Measurements from ENCODE around the gene RNPS1.
"Not testable (repeated sequence)": the region's sequence is repeated elsewhere in the genome, so short reads cannot be mapped to it uniquely, and the experiment has no call there.

RNPS1 gene

DNA sequence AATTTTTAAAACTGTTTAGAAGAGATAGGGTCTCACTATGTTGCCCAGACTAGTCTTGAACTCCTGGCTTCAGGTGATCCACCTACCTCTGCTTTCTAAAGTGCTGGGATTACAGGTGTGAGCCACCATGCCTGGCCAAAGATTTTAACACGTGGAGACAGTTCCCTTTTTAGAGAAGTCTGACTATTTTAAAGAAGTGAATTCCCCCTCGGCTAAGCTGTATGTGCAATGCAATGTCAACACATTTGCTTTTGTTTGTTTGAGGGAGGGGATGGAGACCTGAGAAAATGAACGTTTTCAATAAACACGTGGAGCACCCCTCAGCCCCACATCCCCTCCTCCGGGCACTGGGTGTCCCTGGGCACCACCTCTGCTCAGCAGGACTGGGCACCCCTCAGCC is 14.3 kb upstream of the RNPS1 start:
- no peak for DNase-seq

DNA sequence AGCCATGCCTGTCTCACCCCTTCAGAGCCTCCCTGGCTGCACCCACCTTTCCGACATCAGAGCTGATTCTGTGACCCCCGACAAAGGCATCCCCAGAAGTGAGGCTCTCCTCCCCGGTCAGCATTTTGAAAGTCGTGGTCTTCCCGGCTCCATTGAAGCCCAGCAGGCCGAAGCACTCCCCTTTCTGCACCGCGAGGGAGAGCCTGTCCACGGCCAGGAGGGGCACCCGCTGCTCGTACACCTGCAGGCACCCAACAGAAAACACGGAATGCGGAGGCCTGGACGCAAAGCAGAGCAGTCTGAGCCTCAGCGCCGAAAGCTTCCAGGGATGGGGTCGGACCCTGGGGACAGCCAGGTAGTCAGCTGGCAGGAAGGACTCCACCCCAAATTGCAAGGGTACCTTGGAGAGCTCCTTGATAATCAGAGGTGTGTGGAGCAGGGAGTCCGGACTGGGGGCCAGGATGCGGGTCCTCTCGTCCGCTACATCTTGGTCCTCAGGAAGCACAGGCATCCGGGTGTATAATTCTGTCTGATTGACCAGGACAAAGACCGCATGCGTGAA is 13.1 kb upstream of the RNPS1 start:
- no peak for DNase-seq

DNA sequence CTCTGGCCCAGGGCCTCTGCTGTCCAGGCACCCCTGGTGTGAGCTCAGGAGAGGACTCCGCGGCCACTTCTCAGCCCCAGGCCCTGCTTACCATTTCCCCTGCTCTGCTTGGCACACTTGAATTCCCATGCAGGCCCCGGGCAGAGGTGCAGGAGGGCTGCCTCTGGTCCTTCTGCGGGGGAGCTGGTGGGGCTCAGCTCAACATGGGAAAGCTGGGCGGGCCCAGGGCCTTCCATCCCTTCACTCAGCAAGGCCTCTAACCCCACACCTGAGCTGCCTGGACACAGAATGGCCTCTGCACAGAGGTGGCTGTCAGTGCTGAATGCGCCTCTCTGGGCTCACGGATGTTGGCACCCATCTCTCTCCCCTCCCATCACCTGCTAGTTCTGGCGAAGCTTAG is 12.5 kb upstream of the RNPS1 start:
- no peak for DNase-seq

DNA sequence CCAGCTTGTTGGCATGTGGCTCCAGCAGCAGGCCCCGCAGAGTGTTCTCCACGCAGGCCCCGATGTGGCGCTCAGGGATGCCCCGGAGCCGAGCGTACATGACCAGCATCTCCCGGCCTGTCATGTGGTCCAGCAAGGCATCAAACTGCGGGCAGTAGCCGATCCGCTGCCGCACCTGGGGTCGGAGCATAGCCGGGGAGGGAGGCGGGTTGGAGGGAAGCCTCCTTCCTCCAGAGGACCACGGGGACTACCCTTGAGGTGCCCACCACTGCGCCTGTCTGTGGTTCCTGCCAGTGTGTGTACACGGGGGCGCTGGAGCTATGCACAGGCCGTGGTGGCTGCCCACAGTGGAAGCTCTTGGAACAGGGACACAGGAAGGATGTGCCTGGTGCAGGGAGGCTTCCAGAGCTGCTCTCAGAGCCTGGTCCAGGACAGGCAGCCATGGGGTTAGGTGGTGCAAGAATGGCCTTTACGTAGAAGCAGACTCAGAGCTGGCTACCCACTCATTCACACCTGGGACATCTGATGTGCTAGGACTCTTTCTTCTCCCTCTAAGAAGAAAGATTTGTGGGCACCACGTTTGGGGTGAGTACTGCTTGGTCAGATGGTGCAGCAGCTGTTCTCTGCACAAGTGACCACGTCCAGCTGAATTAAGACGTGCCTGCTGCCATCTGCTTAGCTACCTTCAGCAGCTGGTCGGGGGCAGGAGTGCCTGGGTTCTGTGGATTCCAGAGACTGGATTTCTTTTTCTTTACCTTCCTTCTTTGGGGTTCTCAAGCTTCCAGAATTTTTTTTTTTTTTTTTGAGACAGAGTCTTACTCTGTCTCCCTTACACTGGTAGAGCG is 11.3 kb upstream of the RNPS1 start:
- DNase-seq: no peak

DNA sequence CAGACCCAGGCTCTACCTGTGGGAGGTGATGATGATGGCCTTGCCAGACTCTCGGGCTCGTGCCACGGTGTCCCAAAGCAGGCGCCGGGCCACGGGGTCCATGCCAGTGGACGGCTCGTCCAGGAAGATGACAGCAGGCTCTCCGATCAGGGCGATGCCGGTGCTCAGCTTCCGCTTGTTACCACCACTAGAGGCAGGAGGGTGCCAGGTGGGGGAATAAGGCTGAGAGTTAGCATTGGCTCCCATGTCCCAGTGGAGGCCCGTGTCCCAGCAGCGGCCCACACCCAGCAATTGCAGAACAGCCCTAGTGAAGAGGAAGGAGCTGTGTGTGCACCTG is 10.3 kb upstream of the RNPS1 start:
- DNase-seq: no peak

DNA sequence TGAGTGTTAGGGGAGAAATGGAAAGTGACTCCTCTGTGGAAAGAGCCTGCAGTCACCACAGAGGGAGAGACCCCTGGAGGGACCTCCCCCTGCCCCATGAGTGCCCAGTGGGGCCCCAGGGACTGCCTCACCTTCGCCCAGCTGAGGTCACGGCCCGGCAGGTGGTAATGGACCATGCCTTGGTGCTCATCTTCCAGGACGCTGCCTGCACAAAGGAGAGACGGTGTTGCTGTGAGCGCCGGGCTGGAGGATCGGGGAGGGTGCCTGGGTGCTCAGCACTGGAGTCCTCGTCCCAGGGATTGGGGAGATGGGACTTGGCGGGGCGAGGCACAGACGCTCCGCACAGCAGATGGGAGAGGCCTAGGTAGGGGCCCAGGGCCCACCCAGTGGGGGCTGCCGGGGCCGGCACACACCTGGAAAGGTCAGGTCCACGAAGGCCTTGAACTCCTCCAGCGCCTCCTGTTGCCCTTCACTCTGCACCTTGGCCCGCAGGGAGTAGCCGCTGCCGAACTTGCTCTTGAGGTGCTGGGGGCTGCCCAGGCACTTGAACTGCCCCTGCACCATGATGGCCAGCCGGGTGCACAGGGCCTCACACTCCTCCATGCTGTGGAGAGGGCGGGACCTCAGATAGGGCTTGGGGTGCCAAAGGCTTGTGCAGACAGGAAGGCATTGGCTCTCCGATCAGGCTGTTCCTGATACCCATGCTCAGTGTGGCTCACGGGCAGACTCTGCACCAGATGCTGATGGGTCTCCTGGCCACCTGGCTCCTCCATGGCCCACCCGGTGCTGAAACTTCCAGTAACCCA is 9.7 kb upstream of the RNPS1 start:
- no peak for DNase-seq

DNA sequence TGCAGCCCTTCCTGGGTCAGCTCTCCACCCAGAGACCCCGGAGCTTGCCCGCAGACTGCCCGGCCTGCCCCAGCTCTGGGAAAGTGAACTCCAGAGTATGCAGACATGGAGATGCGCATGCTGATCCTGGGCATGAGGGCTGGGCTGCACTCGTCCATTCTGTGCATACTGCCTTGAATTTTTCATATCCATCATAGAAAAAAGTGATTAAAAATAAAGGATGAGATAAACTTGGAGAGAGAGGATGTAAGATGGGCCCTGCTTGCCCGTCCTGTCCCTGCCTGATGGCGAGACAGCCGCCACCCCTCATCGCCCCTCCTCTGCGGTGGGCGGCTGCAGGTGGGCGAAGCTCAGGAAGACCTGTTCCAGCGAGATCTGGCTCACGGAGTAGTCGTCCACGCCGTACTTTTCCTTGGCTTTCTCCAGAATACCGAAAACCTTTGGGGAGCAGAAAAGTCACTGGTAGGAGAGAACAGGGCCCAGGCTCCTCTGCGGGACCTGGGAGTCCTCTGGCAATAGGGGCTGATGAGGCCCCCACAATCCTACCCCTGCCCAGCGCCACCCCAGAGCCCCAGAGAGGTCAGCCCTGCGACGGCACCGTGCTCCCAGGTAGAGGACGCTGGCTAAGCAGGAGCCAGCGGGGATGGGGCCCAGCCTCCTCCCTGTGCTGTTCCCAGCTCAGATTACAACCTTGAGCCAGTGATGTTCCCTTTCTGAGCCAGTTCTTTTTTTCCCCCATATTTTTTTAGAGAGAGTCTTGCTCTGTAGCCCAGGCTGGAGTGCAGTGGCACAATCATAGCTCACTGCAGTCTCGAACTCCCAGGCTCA is 8.7 kb upstream of the RNPS1 start:
- no peak for DNase-seq

DNA sequence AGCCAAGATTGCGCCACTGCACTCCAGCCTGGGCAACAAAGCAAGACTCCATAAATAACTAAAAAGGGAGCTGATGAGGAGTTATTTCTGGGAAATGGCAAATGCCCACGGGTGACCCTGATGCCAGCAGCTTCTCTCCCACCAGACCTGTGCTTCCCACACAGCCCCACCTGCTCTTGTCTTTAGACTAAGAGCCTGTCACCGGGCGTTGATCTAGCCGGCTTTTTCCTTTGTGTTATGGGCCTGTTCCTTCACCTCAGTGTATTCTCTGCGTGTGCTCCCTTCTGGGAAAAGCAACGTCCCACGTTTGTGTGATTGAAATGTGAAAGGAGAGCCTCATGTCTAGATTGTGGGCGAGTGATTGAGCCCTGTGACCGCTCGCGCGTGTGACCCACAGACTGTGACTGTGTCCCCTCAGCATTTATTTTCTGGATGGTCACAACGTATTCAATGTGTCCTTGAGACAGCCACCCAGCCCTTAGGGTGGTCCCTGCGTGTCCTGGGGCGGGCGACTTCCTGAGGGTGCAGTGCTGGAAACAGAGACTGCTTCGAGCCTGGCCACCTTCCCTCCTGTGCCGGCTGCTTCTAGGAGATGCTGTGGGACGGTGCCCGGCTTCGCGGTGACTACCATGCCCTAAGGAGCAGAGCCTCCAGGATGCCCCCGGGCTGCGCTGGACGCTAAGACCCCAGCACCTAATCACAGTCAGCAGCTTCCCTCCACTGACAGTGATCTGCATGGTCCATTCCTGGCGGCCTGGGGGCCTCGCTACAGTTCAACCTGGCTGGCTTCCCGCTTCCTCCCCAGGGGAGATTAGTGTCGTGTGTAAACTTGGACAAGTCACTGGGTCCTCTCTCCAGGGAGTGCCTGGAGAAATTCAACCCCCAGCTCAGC is 7.8 kb upstream of the RNPS1 start:
- no peak for DNase-seq

DNA sequence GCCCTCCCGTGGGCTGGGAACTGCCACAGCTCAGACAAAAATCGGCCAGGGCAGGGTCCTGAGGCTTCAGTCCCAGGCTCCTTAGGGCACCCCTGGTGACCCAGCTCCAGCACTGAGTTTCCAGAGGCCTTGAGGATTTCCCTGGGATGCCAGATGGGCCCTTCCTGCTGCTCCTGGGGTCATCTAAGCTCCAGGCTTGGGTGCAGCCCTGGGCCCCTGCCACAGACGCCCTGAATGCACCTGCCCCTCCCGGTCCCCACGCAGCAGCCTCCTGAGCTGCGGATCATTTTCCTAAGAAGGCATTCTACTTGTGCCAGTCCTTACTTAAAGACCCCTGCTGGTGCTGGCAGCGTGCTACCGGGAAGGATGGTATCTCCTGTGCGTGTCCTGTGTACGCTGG is 6.0 kb upstream of the RNPS1 start:
- DNase-seq: no peak

DNA sequence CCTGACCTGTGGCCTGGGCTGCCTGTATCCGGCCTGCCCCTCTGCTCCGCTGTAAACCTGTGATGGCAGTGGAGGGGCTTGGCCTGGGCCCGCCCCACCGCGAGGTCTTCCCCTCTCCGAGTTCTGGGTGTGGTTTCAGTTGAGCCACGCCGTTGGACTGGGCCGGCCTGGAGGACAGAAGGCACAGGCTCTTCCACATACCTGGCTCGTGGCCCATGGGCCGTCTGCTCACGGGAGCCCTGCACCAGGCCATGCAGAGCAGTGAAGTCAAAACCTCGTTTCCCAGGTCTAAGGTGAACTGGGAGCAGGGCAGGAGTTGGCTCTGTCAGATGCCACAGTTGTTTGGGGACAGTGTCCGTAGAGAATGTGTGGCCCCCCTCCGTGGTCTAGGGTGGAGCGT is 5.6 kb upstream of the RNPS1 start:
- no peak for DNase-seq

DNA sequence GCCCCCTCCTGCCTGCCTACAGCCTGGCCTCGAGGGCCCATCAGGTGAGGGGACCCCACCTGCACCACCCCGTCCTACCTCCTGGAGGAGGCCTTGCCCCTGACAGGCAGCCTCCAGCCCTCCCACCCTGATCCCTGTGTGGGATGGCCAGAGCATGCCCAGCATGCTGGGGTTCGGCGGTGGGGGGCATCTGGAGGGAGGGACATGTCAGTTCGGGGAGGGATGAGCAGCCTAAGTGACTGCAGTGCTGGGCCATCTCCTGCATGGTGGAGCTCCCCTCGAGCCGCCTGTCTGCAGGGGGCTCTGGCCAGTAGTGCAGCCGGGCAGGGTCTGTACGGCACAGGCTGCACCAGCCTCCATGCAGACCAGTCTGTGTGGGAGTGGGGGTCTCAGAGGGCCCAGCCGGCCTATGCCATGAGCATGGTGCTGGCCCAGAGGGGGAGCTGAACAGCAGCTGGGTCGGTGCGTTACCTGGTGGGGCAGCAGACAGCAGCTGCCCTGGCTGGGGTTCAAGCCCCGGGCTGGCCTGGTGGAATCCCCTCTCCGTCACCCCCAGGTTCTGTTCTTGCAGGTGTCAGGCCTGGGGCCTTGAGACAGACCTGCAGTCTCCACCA is 4.0 kb upstream of the RNPS1 start:
- no peak for DNase-seq

DNA sequence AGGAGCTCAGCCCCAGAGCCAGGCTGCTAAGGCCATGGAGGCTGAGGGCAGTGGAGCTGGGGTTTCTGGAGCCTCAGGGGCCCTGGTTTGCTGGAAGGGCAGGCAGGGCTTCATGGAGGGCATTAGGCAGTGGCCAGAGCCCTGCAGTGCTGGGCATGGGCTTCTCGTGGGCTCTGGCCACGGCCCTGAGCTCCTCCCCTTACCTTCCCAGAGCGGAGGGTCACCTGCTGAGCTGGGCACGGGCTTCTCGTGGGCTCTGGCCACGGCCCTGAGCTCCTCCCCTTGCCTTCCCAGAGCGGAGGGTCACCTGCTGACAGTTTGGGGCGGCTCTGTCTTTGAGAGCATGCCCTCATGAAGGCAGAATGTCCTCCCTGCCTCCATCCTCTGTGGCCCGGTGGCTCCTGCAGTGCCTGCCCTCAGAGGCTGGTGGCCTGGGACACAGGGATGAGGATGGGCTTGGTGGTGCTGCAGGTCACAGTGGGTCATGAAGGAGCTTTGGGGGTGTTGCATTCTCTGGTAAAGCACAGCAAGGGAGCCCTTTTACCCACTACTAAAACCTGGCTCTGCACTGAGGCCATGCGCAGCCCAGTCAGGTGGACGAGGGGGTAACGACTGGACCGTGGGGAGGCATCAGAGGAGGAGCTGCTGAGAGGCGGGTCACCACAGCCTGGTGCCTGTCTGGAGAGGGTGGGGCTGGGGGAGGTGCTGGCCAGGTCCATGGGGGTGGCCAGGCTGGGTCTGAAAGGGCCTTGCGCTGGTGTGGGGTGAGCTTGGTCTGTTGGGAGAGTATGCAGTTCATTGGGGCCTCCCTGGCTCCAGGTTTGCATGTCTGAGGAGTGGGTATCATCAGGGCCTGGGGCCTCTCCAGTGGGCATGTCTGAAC is 2.9 kb upstream of the RNPS1 start:
- DNase-seq: no peak

DNA sequence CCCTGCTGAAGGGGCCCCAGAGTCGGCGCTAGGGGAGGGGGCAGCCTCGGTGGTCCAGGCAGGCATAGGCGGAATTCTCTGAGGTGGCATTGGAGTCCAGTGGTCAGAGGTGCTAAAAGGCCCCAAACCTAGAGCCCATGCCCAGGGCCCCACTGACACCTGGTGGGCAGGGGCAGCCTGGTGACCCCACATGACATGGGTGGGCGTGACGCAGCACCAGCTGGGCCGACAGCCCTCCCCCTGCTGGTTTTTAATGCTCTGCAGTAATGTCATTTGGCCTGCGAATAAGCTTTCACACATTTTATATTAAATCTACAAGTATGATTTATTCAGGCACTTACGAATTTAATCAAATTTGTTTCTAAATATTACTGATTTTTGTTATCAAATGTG is 2.1 kb upstream of the RNPS1 start:
- DNase-seq: no peak

DNA sequence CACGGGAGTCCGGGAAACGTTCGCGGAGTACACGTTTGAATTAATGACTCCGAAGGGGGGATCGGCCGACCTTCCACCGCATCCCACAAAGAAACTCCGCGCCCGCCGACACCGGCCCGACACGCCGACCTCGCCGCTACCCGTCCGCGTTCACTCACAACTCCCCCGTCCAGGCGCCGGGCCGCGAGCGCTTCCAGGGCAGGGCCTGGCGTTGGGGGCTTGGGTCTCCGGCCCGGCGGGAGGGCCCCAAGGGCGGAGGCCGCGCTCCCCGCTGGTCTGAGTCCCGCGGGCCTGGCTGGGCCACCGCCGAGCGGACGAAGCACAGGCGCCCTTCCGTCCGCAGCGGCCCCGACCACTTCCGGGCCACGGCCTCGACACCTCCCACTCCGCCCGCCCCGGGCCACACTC is 417 bp downstream of the RNPS1 start:
- not testable (repeated sequence) for DNase-seq

DNA sequence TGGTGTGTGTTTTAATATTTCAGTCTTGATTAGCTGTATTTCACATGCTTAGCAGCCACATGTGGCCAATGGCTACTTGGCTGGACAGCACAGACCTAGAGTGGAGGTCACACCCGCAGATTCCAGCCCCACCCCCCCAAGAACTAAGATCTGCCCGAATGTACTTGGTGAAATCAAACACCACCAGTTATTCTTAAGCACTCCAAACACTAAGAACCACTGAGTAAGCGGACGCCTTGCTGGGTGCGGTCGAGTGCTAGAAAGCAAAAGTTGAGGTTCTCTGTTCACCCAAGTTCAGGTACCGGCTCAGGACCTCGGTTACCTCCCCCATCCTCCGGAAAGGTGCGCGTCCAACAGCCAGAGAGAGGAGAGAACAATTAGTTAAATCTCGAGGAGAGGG is 1.0 kb downstream of the RNPS1 start:
- peak; percentile 23 for DNase-seq

DNA sequence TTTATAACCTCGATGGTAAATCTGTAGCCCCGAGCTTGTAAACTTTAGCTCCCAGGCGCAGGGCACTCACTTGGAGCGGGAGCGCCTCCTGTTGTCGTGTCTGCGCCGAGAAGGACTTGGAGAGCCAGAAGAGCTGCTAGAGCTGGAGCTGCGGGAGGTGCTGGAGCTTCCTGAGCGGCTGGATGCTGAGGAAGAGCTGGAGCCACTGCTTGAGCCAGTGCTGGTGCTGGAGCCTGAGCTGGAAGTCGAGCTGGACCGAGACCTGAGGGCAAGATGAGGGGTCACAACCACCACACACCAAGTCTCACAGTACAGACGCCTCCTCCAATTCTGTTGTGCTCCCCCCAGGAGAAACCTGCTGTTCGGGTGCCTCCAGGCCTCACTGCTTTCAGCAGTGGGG is 4.9 kb downstream of the RNPS1 start:
- DNase-seq: not testable (repeated sequence)

DNA sequence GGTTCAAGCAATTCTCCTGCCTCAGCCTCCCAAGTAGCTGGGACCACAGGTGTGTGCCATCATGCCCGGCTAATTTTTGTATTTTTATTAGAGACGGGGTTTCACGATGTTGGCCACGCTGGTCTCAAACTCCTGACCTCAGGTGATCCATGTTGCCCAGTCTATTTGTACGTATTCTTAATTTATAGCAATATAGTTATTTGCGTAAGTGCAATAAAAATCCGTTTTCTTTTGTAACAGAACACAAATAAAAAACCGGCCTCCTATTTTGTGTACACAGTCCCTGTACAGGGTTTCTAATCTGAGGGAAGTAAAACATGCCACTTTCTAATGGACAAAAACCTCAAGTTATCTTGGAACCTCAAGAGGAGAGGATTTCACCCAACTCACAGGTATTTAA is 7.7 kb downstream of the RNPS1 start:
- no peak for DNase-seq

DNA sequence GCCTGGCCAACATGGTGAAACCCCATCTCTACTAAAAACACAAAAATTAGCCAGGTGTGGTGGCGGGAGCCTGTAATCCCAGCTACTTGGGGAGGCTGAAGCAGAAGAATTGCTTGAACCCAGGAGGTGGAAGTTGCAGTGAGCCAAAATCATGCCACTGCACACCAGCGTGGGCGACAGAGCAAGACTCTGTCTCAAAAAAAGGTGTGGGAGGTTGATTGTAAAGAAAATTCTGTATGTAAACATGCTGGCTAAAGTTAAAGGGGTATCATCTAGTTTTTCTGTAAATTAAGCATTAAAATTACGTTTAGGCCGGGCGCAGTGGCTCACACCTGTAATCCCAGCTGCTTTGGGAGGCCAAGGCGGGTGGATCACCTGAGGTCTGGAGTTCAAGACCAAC is 9.4 kb downstream of the RNPS1 start:
- not testable (repeated sequence) for DNase-seq

DNA sequence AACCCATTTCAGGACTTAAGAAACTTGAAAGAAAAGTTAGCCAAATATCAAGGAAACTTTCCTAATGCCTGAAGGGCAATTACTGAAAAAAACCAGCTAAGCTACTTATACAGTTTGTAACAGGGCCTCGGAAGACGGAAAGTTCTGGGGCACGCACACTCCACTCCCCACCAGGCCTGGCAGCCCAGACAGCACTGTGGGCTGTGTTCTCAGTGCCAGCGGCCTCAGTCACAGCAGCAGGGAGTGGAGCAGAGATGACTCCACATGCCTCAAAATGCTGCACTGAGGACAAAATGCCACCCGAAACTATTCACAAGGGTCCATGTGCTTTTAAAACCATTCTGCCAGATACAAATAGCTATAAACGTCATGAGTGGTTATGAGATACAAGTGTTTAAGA is 10.2 kb downstream of the RNPS1 start:
- no peak for DNase-seq

DNA sequence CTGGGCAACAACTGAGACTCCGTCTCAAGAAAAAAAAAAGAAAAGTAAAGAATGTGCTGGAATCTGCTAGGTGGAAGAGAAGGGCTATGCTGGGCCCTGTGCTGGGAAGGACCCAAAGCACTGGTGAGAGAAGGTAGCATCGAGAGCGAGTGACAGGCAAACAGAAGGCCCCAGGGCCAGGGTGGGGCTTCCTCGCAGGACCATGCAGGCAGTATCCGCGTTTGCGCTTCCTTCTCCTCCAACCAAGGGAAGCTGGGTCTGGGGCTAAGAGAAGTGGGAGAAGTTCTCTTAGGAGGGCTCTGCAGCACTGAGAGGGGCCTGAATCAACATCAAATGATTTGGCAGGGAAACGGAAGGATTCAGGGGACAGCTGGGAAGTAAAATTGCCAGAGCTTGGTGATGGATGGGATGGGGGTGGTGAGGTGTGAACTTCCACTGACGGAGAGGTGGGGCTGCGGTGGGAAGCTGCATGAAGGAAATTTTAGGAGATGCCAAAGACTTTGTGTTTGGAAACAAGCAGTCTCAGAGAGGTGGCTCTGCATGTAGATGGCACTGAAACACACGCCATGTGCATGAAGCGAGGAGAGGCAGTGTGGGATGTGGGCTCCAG is 11.3 kb downstream of the RNPS1 start:
- no peak for DNase-seq

Data from activated CD4-positive, alpha-beta T cell treated with anti-CD3 and anti-CD28 coated beads, Interleukin-10, Interleukin-2, amounts not matched to agents 100 ng/mL and 50 ng/mL, durations not matched to agents 16 hours and 8 hours (primary cell).